Hepatocyte (in vitro differentiated cells): Measurements from ENCODE around the gene ASB2. TPM values are rescaled to one million over a fixed set of nuclear protein-coding genes. Genes with fewer than 3 reads are reported as not detected.

Experiments
- DNase-seq: peaks from one replicate; pipeline ENCODE4 v3.0.0-alpha.2; 2016; ENCODE audit warnings: low spot score
- H2AFZ ChIP-seq: fragments of 200-600 bp; sonication (generic); 2 replicates; pipeline ENCODE4 v1.6.0; 2016; ENCODE audit warnings: antibody characterized with exemption, mild to moderate bottlenecking
- H3K27ac ChIP-seq: fragments of 200-600 bp; sonication (generic); 2 replicates; pipeline ENCODE4 v1.5.1; 2016; ENCODE audit warnings: mild to moderate bottlenecking
- H3K27me3 ChIP-seq: fragments of 200-600 bp; sonication (generic); 2 replicates; pipeline ENCODE4 v1.6.1; 2016
- H3K36me3 ChIP-seq: fragments of 200-600 bp; sonication (generic); replicated peaks from 2 replicates; pipeline ENCODE4 v1.5.1; 2016; ENCODE audit warnings: low read depth; ENCODE audit not compliant: insufficient read depth
- H3K4me1 ChIP-seq: fragments of 200-600 bp; sonication (generic); 2 replicates; pipeline ENCODE4 v1.5.1; 2016; ENCODE audit warnings: mild to moderate bottlenecking, moderate library complexity; ENCODE audit not compliant: insufficient read depth
- H3K4me2 ChIP-seq: fragments of 200-600 bp; sonication (generic); 2 replicates; pipeline ENCODE4 v1.6.0; 2016
- H3K4me3 ChIP-seq: fragments of 200-600 bp; sonication (generic); 2 replicates; pipeline ENCODE4 v1.5.1; 2016; ENCODE audit warnings: mild to moderate bottlenecking
- H3K79me2 ChIP-seq: fragments of 200-600 bp; sonication (generic); 2 replicates; pipeline ENCODE4 v1.6.0; 2017; ENCODE audit warnings: mild to moderate bottlenecking
- H3K9me2 ChIP-seq: fragments of 200-600 bp; sonication (generic); replicated peaks from 2 replicates; pipeline ENCODE4 v1.6.0; 2017; ENCODE audit warnings: mild to moderate bottlenecking; ENCODE audit not compliant: insufficient read depth
- H3K9me3 ChIP-seq: fragments of 200-600 bp; sonication (generic); 2 replicates; pipeline ENCODE4 v1.5.1; 2016; ENCODE audit warnings: low read depth, mild to moderate bottlenecking
- H4K20me1 ChIP-seq: fragments of 200-600 bp; sonication (generic); 2 replicates; pipeline ENCODE4 v1.6.0; 2016; ENCODE audit warnings: mild to moderate bottlenecking; ENCODE audit not compliant: insufficient read depth, poor library complexity, severe bottlenecking
- CTCF ChIP-seq: fragments of 200-600 bp; sonication (generic); IDR thresholded peaks from 2 replicates; pipeline ENCODE4 v1.5.1; 2016; ENCODE audit warnings: antibody characterized with exemption, mild to moderate bottlenecking; ENCODE audit not compliant: poor library complexity
- EZH2 ChIP-seq: fragments of 200-600 bp; sonication (generic); IDR thresholded peaks from 2 replicates; pipeline ENCODE4 v1.6.1; 2016; ENCODE audit warnings: antibody characterized with exemption, mild to moderate bottlenecking, borderline replicate concordance
- EZH2phosphoT487 ChIP-seq: fragments of 200-600 bp; sonication (generic); IDR thresholded peaks from one replicate; pipeline ENCODE4 v1.6.1; 2018; ENCODE audit warnings: antibody characterized with exemption, mild to moderate bottlenecking, low read depth, moderate library complexity; ENCODE audit not compliant: unreplicated experiment, severe bottlenecking
- WGBS: methylation state at CpG from one replicate; pipeline ENCODE4 v1.1.6; 2016; ENCODE audit warnings: low lambda C conversion rate; ENCODE audit errors: missing lambda C conversion rate; 5-methylcytosine and 5-hydroxymethylcytosine counted together
- polyA plus RNA-seq: library from polyadenylated mRNA; unstranded; fragments of >200 nt; fragmentation: Nextera tagmentation; extraction: Ambion mirVana; gene quantifications from 2 replicates; pipeline ENCODE4 v1.2.1, GENCODE V29; 2016
- total RNA-seq: library from RNA; depleted of rRNA; stranded (reverse); fragments of >200 nt; gene quantifications from 2 replicates; pipeline ENCODE4 v1.2.3, GENCODE V29; 2014

Gene ASB2
- total and polyA plus RNA-seq, 2 experiments from 2014 or later, result 0.27 to 0.53 TPM

GRCh38 chr14:93964820-93965286 is 11.5 kb downstream of the ASB2 start:
- Histone ChIP-seq H3K79me2 (no peaks in the 10 kb centered on the region), H2AFZ (no peak overlapping the region), H3K4me1 (peaks cover 8% of the 10 kb centered on the region), H3K27me3 (no peaks in the 10 kb centered on the region), H3K9me3 (no peaks in the 10 kb centered on the region), H4K20me1 (no peaks in the 10 kb centered on the region), H3K4me2 (no peak overlapping the region), H3K9me2 (no peaks in the 10 kb centered on the region), H3K27ac (no peak overlapping the region), H3K4me3 (no peak overlapping the region), H3K36me3 (no peaks in the 10 kb centered on the region)
- DNase-seq, result no peak
- 96% methylated on average over 3 of the region's 3 CpGs for WGBS
- TF ChIP-seq EZH2 (no peak), EZH2phosphoT487 (no peak), CTCF (no peak)

- H3K4me1 ChIP-seq, result peaks cover 10% of the 10 kb centered on the region
- WGBS, result 97% methylated on average over 10 of the region's 10 CpGs
Measured at GRCh38 chr14:93964281-93964680, 12.1 kb downstream of the ASB2 start.

GRCh38 chr14:93963692-93964091 is 12.7 kb downstream of the ASB2 start:
- H3K36me3 ChIP-seq, result no peaks in the 10 kb centered on the region
- no peak overlapping the region for H3K4me3 ChIP-seq
- H3K79me2 ChIP-seq, result no peaks in the 10 kb centered on the region
- no peak overlapping the region for H2AFZ ChIP-seq
- WGBS, result 78% methylated on average over 4 of the region's 4 CpGs
- no peaks in the 10 kb centered on the region for H3K9me2 ChIP-seq
- H3K4me1 ChIP-seq, result peaks cover 15% of the 10 kb centered on the region
- H3K27me3 ChIP-seq, result no peaks in the 10 kb centered on the region
- no peaks in the 10 kb centered on the region for H3K9me3 ChIP-seq
- TF ChIP-seq EZH2phosphoT487, result no peak
- TF ChIP-seq EZH2, result no peak
- no peak for TF ChIP-seq CTCF
- no peak for DNase-seq
- H3K27ac ChIP-seq, result no peak overlapping the region
- no peak overlapping the region for H3K4me2 ChIP-seq
- H4K20me1 ChIP-seq, result no peaks in the 10 kb centered on the region

More at GRCh38 chr14:93964281-93964680, 12.1 kb downstream of the ASB2 start:
- H3K27me3 ChIP-seq, result no peaks in the 10 kb centered on the region
- H3K36me3 ChIP-seq, result no peaks in the 10 kb centered on the region
- no peak for DNase-seq
- no peak overlapping the region for H3K4me2 ChIP-seq
- H3K9me3 ChIP-seq, result no peaks in the 10 kb centered on the region
- H3K9me2 ChIP-seq, result no peaks in the 10 kb centered on the region
- no peak overlapping the region for H3K4me3 ChIP-seq
- no peaks in the 10 kb centered on the region for H3K79me2 ChIP-seq
- no peak overlapping the region for H2AFZ ChIP-seq
- TF ChIP-seq EZH2 (no peak), EZH2phosphoT487 (no peak), CTCF (no peak)
- no peaks in the 10 kb centered on the region for H4K20me1 ChIP-seq
- H3K27ac ChIP-seq, result no peak overlapping the region
